Measurements from ENCODE around the gene TRIP4. TPM values are rescaled to one million over a fixed set of nuclear protein-coding genes. Genes with fewer than 3 reads are reported as not detected.
"Not testable (repeated sequence)": the region's sequence is repeated elsewhere in the genome, so short reads cannot be mapped to it uniquely, and the experiment has no call there.

Gene TRIP4
- 17.9 and 20.7 TPM in 2 replicates for total RNA-seq

DNA sequence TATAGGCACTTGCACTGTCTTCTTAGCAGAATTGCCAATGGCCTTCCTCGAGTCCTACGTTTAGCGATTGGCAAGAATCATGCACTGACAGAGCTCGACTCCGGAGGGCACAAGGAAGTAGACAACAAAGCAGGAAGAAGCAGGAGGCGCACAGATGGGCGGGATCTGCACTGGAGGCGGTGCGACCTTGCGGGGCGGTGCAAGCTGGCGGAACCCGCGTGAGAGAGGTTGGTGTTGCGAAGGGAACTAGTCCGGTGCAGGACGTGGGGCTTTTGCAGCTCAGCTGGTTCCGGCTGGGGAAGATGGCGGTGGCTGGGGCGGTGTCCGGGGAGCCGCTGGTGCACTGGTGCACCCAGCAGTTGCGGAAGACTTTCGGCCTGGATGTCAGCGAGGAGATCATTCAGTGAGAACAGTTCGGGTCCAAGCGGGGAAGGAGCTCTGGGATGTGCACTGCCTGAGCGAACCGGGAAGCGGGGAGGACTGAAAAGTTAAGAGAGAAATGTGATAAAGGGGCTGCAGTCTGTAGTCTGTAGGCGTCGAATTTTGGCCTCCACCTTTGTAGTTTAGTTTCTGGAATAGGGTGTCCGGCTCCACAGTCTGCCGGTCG is at the start of gene TRIP4:
TRIP4 (plus strand) TSS at position 275 of the 607 bp plus-strand sequence; CDS start at position 303, 28 bp downstream.
- Mint-ChIP-seq H3K9me3 (no peaks in the 10 kb centered on the region), H3K36me3 (ENCODE audit: low read depth) (peaks cover 3% of the 10 kb centered on the region), H3K27me3 (ENCODE audit: low read depth) (no peaks in the 10 kb centered on the region), H3K27ac (peak within 1 kb of the TSS; percentile 93), H3K4me1 (ENCODE audit: low read depth) (peaks cover 14% of the 10 kb centered on the region), H3K4me3 (ENCODE audit: low read depth) (peak within 1 kb of the TSS; percentile 100)
- DNase-seq (ENCODE audit: low spot score) = peak; percentile 96
- intact Hi-C loops (cut with micrococcal nuclease) = loop anchor here (1.0 to 10.0 kb wide), 4 partner anchors 31 to 293 kb away; partner anchors contain the start of genes CIAO2A, CSNK1G1 and SNX1

DNA sequence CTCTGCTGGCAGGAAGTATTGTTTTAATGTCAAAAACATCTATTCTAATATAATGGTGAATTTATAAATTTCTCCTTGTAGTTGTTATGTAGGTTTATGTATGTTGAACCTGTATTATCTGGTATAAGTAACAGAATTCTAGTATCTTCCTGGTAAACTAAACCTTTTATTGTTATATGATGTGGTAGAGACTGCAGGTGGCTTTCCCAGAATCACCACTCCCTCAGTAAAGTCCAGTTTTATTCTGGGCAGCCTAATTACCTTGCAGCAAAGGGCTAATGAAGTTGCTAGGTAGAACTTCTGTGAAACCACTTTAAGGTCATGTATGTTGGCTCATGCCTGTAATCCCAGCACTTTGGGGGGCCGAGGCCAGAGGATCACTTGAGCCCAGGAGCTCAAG is 47.3 kb upstream of the TRIP4 start:
- DNase-seq (ENCODE audit: low spot score) = no peak
- intact Hi-C loops (cut with micrococcal nuclease) = no loop called here
- H3K36me3 Mint-ChIP-seq (ENCODE audit: low read depth) = peaks cover 40% of the 10 kb centered on the region
- no peaks in the 10 kb centered on the region for H3K9me3 Mint-ChIP-seq
- H3K27me3 Mint-ChIP-seq (ENCODE audit: low read depth) = no peaks in the 10 kb centered on the region
- H3K4me3 Mint-ChIP-seq (ENCODE audit: low read depth) = no peak overlapping the region
- no peak overlapping the region for H3K27ac Mint-ChIP-seq
- H3K4me1 Mint-ChIP-seq (ENCODE audit: low read depth) = peaks cover 37% of the 10 kb centered on the region

DNA sequence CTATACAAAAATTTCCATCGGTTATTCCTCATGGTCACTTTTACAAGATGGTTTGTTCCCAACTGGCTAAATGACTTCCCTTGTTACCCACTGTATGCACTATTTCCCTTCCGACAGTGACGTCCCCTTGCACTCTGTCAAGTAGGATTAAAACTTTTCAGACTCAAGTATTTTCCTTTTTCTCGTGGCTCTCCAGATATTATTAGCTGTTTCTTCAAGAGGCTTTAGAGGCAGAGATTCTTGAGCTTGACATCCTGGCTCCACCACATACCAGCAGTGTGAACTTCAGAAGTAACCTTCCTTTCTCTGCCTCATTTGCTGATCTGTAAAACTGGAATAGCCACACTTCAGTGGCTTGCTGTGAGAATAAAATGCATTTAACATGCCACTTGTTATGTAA is 45.7 kb upstream of the TRIP4 start:
- Mint-ChIP-seq H3K27me3 (ENCODE audit: low read depth) (no peaks in the 10 kb centered on the region), H3K9me3 (no peaks in the 10 kb centered on the region), H3K4me1 (ENCODE audit: low read depth) (peaks cover 30% of the 10 kb centered on the region), H3K4me3 (ENCODE audit: low read depth) (no peak overlapping the region), H3K27ac (no peak overlapping the region), H3K36me3 (ENCODE audit: low read depth) (peaks cover 48% of the 10 kb centered on the region)
- no peak for DNase-seq (ENCODE audit: low spot score)
- intact Hi-C loops (cut with micrococcal nuclease) = no loop called here

DNA sequence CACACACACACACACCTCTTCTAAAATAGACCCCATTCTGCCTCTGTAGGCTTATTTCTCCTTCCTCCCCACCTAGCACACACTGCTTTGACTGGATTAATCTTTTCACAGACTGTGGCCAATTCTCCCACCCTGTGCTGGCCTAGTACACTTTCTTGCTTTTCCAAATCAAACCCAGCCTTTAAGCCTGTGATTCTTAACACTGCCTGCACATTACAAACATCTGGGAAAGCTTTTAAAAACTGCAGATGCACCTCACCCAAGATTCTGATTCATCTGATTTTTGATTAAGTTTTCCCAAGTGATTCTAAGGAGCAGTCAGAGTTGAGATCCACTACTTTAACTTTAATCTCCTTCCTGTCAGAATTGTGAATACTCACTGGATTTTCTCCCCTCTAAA is 44.4 kb upstream of the TRIP4 start:
- peaks cover 26% of the 10 kb centered on the region for H3K4me1 Mint-ChIP-seq (ENCODE audit: low read depth)
- intact Hi-C loops (cut with micrococcal nuclease) = no loop called here
- no peak overlapping the region for H3K4me3 Mint-ChIP-seq (ENCODE audit: low read depth)
- no peak for DNase-seq (ENCODE audit: low spot score)
- H3K9me3 Mint-ChIP-seq = no peaks in the 10 kb centered on the region
- H3K27me3 Mint-ChIP-seq (ENCODE audit: low read depth) = no peaks in the 10 kb centered on the region
- peak overlapping the region; percentile 24 for H3K27ac Mint-ChIP-seq
- H3K36me3 Mint-ChIP-seq (ENCODE audit: low read depth) = peaks cover 54% of the 10 kb centered on the region

DNA sequence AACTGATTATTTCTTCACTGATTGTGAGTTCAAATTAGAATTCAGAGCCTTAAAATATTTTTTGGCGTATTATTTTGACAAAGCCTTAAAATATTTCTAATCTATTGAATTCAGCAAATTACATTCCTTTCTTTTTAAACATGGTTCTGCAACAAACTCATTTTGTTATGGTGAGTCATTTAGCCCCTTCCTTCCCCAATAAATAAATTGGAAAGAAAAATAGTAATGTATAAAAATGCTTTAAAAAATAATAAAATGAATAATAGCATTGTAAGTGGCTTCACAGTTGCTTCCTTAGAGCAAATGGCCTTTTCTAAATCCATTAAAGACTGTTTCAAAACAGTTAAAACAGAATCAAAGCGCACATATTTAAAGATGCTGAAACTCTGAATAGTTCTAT is 43.8 kb upstream of the TRIP4 start:
- Mint-ChIP-seq H3K4me3 (ENCODE audit: low read depth) (no peak overlapping the region), H3K27ac (no peak overlapping the region), H3K9me3 (no peaks in the 10 kb centered on the region), H3K36me3 (ENCODE audit: low read depth) (peaks cover 54% of the 10 kb centered on the region), H3K4me1 (ENCODE audit: low read depth) (peaks cover 27% of the 10 kb centered on the region), H3K27me3 (ENCODE audit: low read depth) (no peaks in the 10 kb centered on the region)
- DNase-seq (ENCODE audit: low spot score) = no peak
- intact Hi-C loops (cut with micrococcal nuclease) = no loop called here

DNA sequence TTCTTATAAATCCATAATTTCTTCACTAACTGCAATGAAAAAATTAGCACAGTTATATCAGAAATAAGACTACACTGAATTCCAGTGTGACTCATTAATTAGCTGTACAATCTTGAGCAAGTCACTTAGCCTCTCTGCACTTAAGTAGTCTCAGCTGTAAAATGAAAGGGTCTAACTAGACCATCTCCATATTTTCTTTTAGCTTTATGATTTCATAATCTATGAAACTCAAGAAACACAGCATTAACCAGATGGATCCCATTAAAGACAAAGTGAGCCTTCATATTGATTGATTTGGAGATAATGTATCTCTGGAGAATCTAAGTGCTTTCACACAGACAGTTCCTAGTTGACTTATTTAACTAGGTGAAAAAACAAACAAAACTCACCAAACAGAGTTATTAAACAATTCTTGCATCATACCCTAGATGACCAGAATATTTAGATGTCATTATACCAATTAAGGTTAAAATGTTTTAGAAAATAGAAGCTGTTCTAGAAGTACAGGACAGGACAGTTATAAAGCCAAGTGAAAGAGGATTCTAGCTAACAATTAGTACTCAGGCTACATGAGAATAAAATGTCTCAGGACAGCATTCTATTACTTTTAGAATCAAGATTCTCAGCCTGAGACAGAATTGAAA is 42.9 kb upstream of the TRIP4 start:
- peaks cover 29% of the 10 kb centered on the region for H3K4me1 Mint-ChIP-seq (ENCODE audit: low read depth)
- H3K4me3 Mint-ChIP-seq (ENCODE audit: low read depth) = no peak overlapping the region
- intact Hi-C loops (cut with micrococcal nuclease) = no loop called here
- peaks cover 56% of the 10 kb centered on the region for H3K36me3 Mint-ChIP-seq (ENCODE audit: low read depth)
- H3K9me3 Mint-ChIP-seq = no peaks in the 10 kb centered on the region
- no peak for DNase-seq (ENCODE audit: low spot score)
- no peak overlapping the region for H3K27ac Mint-ChIP-seq
- H3K27me3 Mint-ChIP-seq (ENCODE audit: low read depth) = no peaks in the 10 kb centered on the region

DNA sequence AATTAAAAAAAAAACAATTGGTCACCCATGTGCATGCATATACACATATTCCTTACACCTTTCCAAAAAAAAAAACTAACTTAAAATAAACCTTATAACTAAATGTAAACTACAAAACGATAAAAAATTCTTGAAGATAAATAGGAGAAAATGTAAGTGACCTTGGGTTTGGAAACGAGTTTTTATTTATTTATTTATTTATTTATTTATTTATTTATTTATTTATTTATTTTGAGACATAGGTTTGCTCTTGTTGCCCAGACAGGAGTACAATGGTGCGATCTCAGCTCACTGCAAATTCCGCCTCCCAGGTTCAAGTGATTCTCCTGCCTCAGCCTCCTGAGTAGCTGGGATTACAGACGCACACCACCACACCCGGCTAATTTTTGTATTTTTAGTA is 41.4 kb upstream of the TRIP4 start:
- intact Hi-C loops (cut with micrococcal nuclease); H3K27ac Mint-ChIP-seq; H3K9me3 Mint-ChIP-seq; DNase-seq (ENCODE audit: low spot score); H3K27me3 Mint-ChIP-seq (ENCODE audit: low read depth); H3K4me3 Mint-ChIP-seq (ENCODE audit: low read depth): not testable (repeated sequence)
- Mint-ChIP-seq H3K36me3 (ENCODE audit: low read depth) (peaks cover 52% of the 10 kb centered on the region), H3K4me1 (ENCODE audit: low read depth) (peaks cover 31% of the 10 kb centered on the region)

DNA sequence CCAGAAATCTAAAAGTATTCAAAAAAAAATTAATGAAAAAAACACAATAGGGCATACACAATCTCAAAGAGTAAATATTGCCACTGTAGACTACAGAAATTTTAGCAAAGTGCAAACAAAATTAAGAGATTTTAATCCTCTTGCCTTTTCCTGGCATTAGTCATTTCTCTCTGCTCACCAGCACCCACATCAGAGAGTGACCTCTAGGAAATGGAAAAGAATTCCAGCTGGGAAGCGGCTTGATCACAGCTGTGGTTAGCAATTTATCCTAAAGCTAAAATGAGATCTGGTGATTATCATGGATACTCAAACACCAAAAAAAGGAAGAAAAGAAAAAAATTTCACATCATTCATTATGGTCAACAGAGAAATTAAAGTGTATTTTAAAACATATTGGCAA is 39.2 kb upstream of the TRIP4 start:
- Mint-ChIP-seq H3K27ac (no peak overlapping the region), H3K4me3 (ENCODE audit: low read depth) (no peak overlapping the region), H3K27me3 (ENCODE audit: low read depth) (no peaks in the 10 kb centered on the region), H3K36me3 (ENCODE audit: low read depth) (peaks cover 35% of the 10 kb centered on the region), H3K4me1 (ENCODE audit: low read depth) (peaks cover 24% of the 10 kb centered on the region), H3K9me3 (no peaks in the 10 kb centered on the region)
- intact Hi-C loops (cut with micrococcal nuclease) = no loop called here
- DNase-seq (ENCODE audit: low spot score) = no peak

DNA sequence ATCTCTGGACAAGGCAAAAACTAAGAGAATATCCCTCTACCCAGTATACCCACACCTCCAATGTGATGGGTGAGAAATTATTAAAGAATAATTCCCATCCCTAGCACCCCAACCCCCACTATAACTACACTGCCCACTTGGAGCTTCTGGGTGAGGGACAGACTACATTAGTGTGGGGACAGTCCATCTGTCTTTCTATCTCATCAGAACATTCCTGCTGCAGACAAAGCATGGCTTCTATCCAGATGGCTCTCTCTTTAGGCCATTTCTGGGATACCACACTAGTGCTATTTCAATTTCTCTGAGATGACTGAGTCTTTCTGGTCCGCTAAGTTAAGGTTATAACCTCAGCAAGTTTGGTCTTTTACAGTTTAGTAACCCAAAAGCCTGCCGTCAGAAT is 38.3 kb upstream of the TRIP4 start:
- H3K27me3 Mint-ChIP-seq (ENCODE audit: low read depth) = no peaks in the 10 kb centered on the region
- peaks cover 33% of the 10 kb centered on the region for H3K36me3 Mint-ChIP-seq (ENCODE audit: low read depth)
- peaks cover 21% of the 10 kb centered on the region for H3K4me1 Mint-ChIP-seq (ENCODE audit: low read depth)
- no peak for DNase-seq (ENCODE audit: low spot score)
- intact Hi-C loops (cut with micrococcal nuclease) = no loop called here
- no peaks in the 10 kb centered on the region for H3K9me3 Mint-ChIP-seq
- H3K27ac Mint-ChIP-seq = no peak overlapping the region
- no peak overlapping the region for H3K4me3 Mint-ChIP-seq (ENCODE audit: low read depth)

DNA sequence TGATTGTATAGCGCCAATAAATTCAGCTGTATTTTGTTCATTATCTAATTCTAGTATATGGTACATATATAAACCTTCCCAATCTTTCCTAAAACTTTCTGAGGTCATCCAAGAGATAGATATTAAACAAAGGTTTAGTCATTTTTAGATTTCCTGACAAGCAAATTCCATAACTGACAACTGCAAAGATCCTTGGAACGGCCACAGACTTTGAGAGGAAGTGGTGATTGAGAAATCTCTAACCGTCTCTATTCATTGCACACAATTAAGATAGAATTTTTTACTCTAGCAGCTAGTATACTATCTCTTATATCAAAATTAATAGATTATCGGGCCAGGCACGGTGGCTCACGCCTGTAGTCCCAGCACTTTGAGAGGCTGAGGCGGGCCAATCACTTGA is 36.4 kb upstream of the TRIP4 start:
- intact Hi-C loops (cut with micrococcal nuclease) = loop anchor here (10.0 kb wide), 2 partner anchors 106 to 256 kb away; partner anchors contain the start of genes CIAO2A and SNX1

DNA sequence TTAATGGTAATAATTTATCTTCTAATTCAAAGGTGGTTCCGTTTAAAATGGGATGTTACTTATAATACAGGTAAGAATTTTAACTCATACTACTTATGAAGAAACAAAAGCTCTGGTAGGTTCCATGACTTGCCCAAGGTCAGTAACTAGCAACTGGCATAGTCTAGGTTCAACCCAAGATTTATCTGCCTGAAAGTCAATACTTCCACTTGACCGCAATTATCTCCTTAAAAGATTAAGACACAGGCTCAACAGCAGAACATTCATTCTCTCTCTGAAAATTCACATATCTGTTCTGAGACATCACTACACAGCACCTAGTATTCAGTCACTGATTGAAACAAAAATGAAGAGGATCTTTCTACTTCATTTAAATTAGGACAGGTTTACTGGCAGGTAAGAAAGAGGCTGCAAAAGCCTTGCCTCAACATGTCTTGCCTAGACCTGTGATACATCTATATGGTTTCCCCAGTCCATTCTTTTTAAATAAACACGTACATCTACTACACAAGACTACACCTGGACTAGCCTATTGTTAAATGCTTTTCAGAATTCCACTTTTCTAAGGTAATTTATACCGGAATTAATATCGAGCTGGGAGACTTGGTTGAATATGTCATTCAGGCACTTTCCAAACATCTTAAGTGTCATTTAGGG is 32.8 kb upstream of the TRIP4 start:
- H3K36me3 Mint-ChIP-seq (ENCODE audit: low read depth) = peaks cover 18% of the 10 kb centered on the region
- peaks cover 21% of the 10 kb centered on the region for H3K4me1 Mint-ChIP-seq (ENCODE audit: low read depth)
- peak overlapping the region; percentile 95 for H3K27ac Mint-ChIP-seq
- H3K9me3 Mint-ChIP-seq = no peaks in the 10 kb centered on the region
- no peaks in the 10 kb centered on the region for H3K27me3 Mint-ChIP-seq (ENCODE audit: low read depth)
- intact Hi-C loops (cut with micrococcal nuclease) = loop anchor here (5.0 to 10.0 kb wide), 4 partner anchors 110 to 260 kb away; partner anchors contain the start of genes CIAO2A, PPIB and SNX1
- peak overlapping the region; percentile 95 for H3K4me3 Mint-ChIP-seq (ENCODE audit: low read depth)
- DNase-seq (ENCODE audit: low spot score) = no peak

More for the DNA sequence above, 36.4 kb upstream of the TRIP4 start:
- Mint-ChIP-seq H3K4me1 (ENCODE audit: low read depth) (peaks cover 20% of the 10 kb centered on the region), H3K9me3 (no peaks in the 10 kb centered on the region), H3K36me3 (ENCODE audit: low read depth) (peaks cover 35% of the 10 kb centered on the region), H3K27me3 (ENCODE audit: low read depth) (no peaks in the 10 kb centered on the region), H3K27ac (no peak overlapping the region), H3K4me3 (ENCODE audit: low read depth) (no peak overlapping the region)
- DNase-seq (ENCODE audit: low spot score) = no peak

DNA sequence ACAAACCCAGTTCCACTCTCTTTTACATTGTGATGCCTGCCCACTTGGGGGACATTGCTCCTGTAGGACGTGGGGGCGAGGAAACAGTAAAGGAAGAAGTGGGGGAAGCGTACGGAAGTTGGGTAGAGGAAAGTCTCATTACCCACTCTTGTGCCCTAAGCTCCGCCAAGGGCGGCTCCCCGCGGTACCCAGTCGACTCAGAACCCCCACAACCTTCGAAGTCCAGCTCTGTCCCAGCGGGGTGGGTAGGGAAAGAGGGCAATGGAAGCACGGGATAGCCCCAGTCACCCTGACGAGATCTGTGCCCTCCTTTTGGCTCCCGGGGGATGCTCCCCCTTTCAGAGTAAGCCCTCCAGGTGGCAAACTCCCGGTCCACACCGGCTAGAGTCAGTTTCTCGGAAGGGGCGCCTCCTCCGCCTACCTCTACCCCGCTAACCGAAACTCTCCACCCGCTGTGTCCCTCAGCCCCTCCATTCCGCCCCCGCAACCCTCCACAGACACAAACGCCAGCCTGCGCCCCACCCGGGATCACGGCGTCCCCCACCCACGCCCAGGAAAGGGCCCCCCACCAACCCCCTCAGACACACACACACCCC is 32.2 kb upstream of the TRIP4 start:
- no peak for DNase-seq (ENCODE audit: low spot score)
- Mint-ChIP-seq H3K36me3 (ENCODE audit: low read depth) (peaks cover 18% of the 10 kb centered on the region), H3K27me3 (ENCODE audit: low read depth) (no peaks in the 10 kb centered on the region), H3K9me3 (no peaks in the 10 kb centered on the region), H3K27ac (peak overlapping the region; percentile 95), H3K4me3 (ENCODE audit: low read depth) (peak overlapping the region; percentile 95), H3K4me1 (ENCODE audit: low read depth) (peaks cover 21% of the 10 kb centered on the region)
- intact Hi-C loops (cut with micrococcal nuclease) = loop anchor here (5.0 to 10.0 kb wide), 4 partner anchors 111 to 261 kb away; partner anchors contain the start of genes CIAO2A, PPIB and SNX1

Measured in activated T-helper 2 cell treated with anti-CD3 and anti-CD28 coated beads, Interferon-gamma antibody, Interleukin-2, Interleukin-4, amounts not matched to agents 10 μg/mL and 5 μg/mL and 100 μg/mL, durations not matched to agents 14 hours and 24 hours and 36 hours (primary cell).